Gastroesophageal sphincter (tissue), 4 donors: ENCODE data around the gene ERBB4. TPM values are rescaled to one million over a fixed set of nuclear protein-coding genes. Genes with fewer than 3 reads are reported as not detected.

Experiments used
- ATAC-seq: fragments of 150-250 bp; one replicate; pipeline ENCODE4 v1.9.1; 2016; ENCODE audit warnings: mild to moderate bottlenecking, moderate library complexity
- H3K27ac ChIP-seq, 4 donors: fragments of 200-600 bp; sonication (generic) in 3 of 4; 1 replicate in 3 of 4; 2 replicates in 1 of 4; pipeline ENCODE4 v1.5.1; 2016 to 2019
- H3K27me3 ChIP-seq: fragments of 200-600 bp; sonication (generic); one replicate; pipeline ENCODE4 v1.5.1; 2019
- H3K36me3 ChIP-seq, 2 donors: fragments of 200-600 bp; sonication (generic); one replicate each; pipeline ENCODE4 v1.5.1; 2019; ENCODE audit warnings: control low read depth in 1 of 2
- H3K4me1 ChIP-seq, 3 donors: fragments of 200-600 bp; sonication (generic); 1 replicate in 2 of 3; 2 replicates in 1 of 3; pipeline ENCODE4 v1.5.1; 2016 to 2019; ENCODE audit warnings: control low read depth in 2 of 3
- H3K4me3 ChIP-seq, 2 donors: fragments of 200-600 bp; sonication (generic); one replicate each; pipeline ENCODE4 v1.5.1; 2019; ENCODE audit warnings: mild to moderate bottlenecking in 1 of 2, moderate library complexity in 1 of 2
- H3K9me3 ChIP-seq, 3 donors: fragments of 200-600 bp; sonication (generic); one replicate each; pipeline ENCODE4 v1.5.1; 2017 to 2019; ENCODE audit warnings: control low read depth in 2 of 3
- EP300 ChIP-seq: sonication (generic); formaldehyde crosslinking; IDR thresholded peaks from one replicate; pipeline ENCODE4 v1.6.1; 2017; ENCODE audit warnings: antibody characterized with exemption, mild to moderate bottlenecking
- POLR2A ChIP-seq, 2 donors: fragments of 450-650 bp; IDR thresholded peaks; one replicate each; pipeline ENCODE4 v1.6.1; 2017; ENCODE audit warnings: antibody characterized with exemption in 2 of 2, mild to moderate bottlenecking in 2 of 2, moderate library complexity in 1 of 2
- POLR2AphosphoS5 ChIP-seq: sonication (generic); formaldehyde crosslinking; IDR thresholded peaks from one replicate; pipeline ENCODE4 v1.6.1; 2017; ENCODE audit warnings: antibody characterized with exemption
- WGBS, 2 donors: methylation state at CpG; one replicate each; pipeline ENCODE4 v1.1.5; 2018; ENCODE audit warnings: low coverage in 1 of 2; 5-methylcytosine and 5-hydroxymethylcytosine counted together
- total RNA-seq, 4 donors: library from RNA; depleted of rRNA; stranded (reverse); fragments of >200 nt; gene quantifications; one replicate each; pipeline ENCODE4 v1.1.0, GENCODE V29; 2016
- TF ChIP-seq, protein P1 (sequence below), 4 experiments: fragments of 200-600 bp in 2 of 4; fragments of 450-650 bp in 2 of 4; sonication (generic) in 1 of 4; IDR thresholded peaks; one replicate each; pipeline ENCODE4 v1.5.1; 2017 to 2019; ENCODE audit warnings: antibody characterized with exemption in 4 of 4, mild to moderate bottlenecking in 2 of 4, moderate library complexity in 2 of 4

Gene ERBB4
- total RNA-seq, 4 donors from 2014 or later = 0.16 to 0.92 (median 0.50) TPM

DNA sequence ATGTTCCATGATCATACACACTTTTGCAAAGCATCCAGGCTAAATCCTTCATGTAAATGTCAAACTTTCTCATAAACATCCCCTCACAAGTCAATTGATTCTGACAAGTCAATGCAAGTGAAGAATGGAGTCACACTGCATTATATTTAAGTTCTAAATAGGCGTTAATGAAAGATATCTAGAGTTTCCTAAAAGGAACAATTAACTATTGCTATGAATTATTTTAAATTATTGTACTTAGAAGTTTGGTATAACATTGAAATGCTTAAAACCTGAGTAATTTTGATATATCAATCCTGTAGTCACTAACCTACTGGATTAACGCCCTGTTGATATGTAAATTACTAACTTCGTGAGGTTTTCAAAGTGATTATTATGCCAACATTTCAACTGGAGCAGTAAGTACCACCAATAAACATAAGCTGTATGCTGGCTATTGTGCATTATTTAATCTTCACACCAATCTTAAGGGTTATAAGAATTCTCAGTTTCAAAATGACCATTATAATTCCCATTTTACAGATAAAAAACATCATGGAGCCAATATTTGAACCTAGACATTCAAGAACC lies 884.3 kb downstream of the ERBB4 start:
- 76 to 88% methylated on average over 3 of the region's 3 CpGs for WGBS, 2 donors
- ATAC-seq = no peak

DNA sequence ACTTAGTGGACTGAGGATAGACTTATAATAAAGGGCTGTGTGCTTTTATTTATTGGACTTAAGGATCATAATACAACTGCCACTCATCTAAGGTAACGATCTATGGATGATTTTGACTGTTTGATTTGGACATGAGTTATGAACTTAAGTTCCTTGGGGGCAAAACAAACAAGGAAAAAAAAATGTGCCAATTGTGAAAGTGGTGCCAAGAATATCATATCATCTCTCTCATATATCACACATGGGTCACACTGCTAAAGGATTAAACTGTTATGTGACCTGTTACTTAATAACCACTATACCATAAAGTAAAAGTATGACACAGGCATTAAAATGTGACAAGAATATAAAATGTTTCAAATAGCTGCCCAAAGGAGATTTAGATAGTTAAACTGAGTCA lies 886.3 kb downstream of the ERBB4 start:
- ATAC-seq = no peak
- WGBS, 2 donors = 67 to 81% methylated on average over 1 of the region's 1 CpG
- no peak overlapping the region for H3K27ac ChIP-seq
- H3K9me3 ChIP-seq = no peaks in the 10 kb centered on the region
- no peaks in the 10 kb centered on the region for H3K4me1 ChIP-seq
- H3K27me3 ChIP-seq = no peaks in the 10 kb centered on the region
- no peak overlapping the region for H3K4me3 ChIP-seq
- TF ChIP-seq, protein P1, sequence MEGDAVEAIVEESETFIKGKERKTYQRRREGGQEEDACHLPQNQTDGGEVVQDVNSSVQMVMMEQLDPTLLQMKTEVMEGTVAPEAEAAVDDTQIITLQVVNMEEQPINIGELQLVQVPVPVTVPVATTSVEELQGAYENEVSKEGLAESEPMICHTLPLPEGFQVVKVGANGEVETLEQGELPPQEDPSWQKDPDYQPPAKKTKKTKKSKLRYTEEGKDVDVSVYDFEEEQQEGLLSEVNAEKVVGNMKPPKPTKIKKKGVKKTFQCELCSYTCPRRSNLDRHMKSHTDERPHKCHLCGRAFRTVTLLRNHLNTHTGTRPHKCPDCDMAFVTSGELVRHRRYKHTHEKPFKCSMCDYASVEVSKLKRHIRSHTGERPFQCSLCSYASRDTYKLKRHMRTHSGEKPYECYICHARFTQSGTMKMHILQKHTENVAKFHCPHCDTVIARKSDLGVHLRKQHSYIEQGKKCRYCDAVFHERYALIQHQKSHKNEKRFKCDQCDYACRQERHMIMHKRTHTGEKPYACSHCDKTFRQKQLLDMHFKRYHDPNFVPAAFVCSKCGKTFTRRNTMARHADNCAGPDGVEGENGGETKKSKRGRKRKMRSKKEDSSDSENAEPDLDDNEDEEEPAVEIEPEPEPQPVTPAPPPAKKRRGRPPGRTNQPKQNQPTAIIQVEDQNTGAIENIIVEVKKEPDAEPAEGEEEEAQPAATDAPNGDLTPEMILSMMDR (IDR thresholded peaks at IDR 0.05) = no peak
- TF ChIP-seq EP300 (no peak), POLR2AphosphoS5 (no peak), POLR2A (IDR thresholded peaks at IDR 0.05) (no peak)
- H3K36me3 ChIP-seq = no peaks in the 10 kb centered on the region

More for the DNA sequence above, 884.3 kb downstream of the ERBB4 start:
- no peak for TF ChIP-seq POLR2AphosphoS5
- TF ChIP-seq EP300 = no peak
- no peak for TF ChIP-seq POLR2A (IDR thresholded peaks at IDR 0.05)
- TF ChIP-seq, protein P1 (IDR thresholded peaks at IDR 0.05) = no peak
- Histone ChIP-seq H3K27ac (no peak overlapping the region), H3K27me3 (no peaks in the 10 kb centered on the region), H3K9me3 (no peaks in the 10 kb centered on the region), H3K4me3 (no peak overlapping the region), H3K4me1 (no peaks in the 10 kb centered on the region), H3K36me3 (no peaks in the 10 kb centered on the region)

DNA sequence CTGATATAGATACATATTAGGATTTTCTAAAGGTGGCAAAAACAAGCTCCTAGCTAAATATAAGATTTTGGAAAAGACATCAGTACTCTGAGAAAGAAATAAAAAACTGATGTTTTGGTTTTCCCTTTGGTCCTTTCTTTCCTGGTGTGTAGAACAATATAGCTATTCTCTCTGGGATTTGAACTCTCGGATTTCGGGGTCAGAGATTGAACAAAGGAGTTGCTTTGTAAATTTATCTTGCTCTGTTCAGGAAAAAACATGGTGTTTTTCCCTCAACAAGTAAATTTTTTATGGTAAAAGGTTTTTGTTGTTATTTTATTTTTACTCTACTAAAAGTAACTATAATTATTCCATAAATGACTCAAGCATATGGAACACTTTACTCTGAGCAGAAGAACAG lies 889.3 kb downstream of the ERBB4 start:
- 83% methylated on average over 1 to 2 of the region's 2 CpGs for WGBS, 2 donors
- TF ChIP-seq, protein P1 (IDR thresholded peaks at IDR 0.05) = no peak
- TF ChIP-seq POLR2A (IDR thresholded peaks at IDR 0.05) = no peak
- no peak for TF ChIP-seq POLR2AphosphoS5
- no peak for TF ChIP-seq EP300
- no peak for ATAC-seq
- Histone ChIP-seq H3K36me3 (no peaks in the 10 kb centered on the region), H3K4me3 (no peak overlapping the region), H3K4me1 (no peaks in the 10 kb centered on the region), H3K9me3 (no peaks in the 10 kb centered on the region), H3K27me3 (no peaks in the 10 kb centered on the region), H3K27ac (no peak overlapping the region)

DNA sequence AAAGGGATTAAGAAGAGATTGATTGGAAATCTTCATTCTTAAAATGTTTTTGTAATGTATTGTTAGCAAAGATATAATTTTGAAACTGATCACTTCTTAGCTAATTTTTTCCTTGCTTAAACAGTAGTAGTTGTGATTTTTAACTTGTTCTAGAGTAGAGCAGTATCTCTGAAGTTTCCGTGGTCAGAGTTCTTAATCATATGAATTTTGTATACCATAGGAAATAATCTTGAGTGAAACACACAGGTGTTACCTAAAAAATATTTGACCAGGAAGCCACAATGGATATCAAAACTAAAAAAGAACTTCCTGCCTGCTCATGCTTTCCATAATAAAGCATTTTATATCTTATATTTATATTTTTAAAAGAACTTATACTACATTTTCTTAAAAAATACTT lies 907.1 kb downstream of the ERBB4 start:
- Histone ChIP-seq H3K27ac (no peak overlapping the region), H3K4me1 (no peaks in the 10 kb centered on the region), H3K36me3 (no peaks in the 10 kb centered on the region), H3K4me3 (no peak overlapping the region), H3K27me3 (no peaks in the 10 kb centered on the region), H3K9me3 (no peaks in the 10 kb centered on the region)
- TF ChIP-seq EP300 = no peak
- TF ChIP-seq, protein P1 (IDR thresholded peaks at IDR 0.05) = no peak
- no peak for TF ChIP-seq POLR2AphosphoS5
- no peak for TF ChIP-seq POLR2A (IDR thresholded peaks at IDR 0.05)
- WGBS, 2 donors = 41 to 80% methylated on average over 1 of the region's 1 CpG
- no peak for ATAC-seq

DNA sequence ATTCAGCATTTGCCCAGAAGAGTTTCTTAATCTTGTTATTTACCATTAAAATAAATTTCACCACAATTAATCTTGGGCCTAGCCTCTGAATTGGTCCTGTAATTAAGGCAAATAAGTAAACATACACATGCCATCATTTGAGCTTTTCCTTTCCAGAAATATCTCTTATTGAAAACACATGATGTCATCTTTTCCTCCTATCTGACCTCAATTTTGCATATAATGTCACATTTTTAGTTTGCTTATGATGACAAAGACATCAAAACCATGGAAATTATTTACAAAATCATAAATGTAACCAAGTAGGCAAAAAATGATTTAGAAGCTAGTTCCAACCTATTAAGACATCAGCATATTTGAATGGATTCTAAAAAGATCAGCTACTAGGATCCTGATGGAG lies 915.5 kb downstream of the ERBB4 start:
- no peak overlapping the region for H3K4me3 ChIP-seq
- H3K9me3 ChIP-seq = no peaks in the 10 kb centered on the region
- H3K27ac ChIP-seq = no peak overlapping the region
- TF ChIP-seq, protein P1 (IDR thresholded peaks at IDR 0.05) = no peak
- TF ChIP-seq EP300 (no peak), POLR2AphosphoS5 (no peak), POLR2A (IDR thresholded peaks at IDR 0.05) (no peak)
- no peaks in the 10 kb centered on the region for H3K4me1 ChIP-seq
- ATAC-seq = no peak
- no peaks in the 10 kb centered on the region for H3K36me3 ChIP-seq
- no peaks in the 10 kb centered on the region for H3K27me3 ChIP-seq
